ENCODE data around the gene IER3IP1.

DNA sequence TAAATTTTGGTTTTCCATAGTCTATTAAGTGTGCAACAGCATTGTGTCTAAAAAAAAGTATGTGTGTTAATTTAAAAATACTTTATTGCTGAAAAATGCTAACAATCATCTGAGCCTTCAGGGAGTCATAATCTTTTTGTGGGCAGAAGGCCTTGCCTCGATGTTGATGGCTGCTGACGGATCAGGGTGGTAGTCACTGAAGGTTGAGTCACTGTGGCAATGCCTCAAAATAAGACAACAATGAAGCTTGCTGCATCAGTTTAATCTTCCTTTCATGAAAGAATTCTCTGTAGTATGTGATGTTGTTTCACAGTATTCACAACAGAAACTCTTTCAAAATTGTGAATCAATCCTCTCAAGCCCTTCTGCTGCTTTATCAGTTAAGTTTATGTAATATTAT is 57.2 kb downstream of the IER3IP1 start:
- TF ChIP-seq CTCF (IDR thresholded peaks at IDR 0.05) (no peak), EP300 (IDR thresholded peaks at IDR 0.05) (no peak), POLR2A (IDR thresholded peaks at IDR 0.05) (no peak)
